ENCODE data around the gene ZNF608.

DNA sequence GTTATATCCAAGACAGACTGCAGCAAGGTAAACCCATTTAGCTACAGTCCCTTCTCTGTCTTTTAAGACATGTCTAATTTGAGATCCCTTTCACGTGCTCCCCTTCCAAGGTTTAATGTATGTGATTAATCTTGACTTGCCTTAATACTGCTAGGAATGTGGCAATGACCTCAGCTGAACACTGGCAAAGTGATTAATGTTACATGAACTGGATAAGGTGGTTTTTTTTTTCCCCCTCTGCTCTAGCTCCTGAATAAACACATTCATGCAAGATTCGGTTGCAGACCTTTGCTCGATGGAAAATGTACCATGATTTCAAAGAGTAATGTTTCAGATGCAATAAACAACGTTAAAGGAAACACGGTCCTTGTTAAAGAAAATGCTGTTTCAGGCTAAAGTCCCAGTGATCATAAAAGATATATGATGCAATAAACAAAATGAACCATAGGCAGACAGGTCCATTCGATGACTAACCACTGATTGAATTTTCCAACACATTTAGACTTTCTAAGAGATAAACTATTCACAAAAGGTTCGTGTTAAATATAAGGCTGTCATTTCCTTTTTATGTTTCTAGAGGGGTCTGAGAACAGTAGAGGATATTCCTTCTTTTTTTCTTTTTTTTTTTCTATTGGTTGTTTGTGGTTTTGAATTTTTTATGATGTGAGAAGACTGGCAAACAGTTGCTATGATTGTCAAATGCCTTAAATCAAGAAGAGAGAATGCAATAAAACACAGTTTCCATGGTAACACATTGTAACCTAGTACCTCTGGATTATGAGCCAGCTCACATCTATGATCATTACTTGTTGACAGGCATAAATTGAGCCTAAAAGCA, 44.7 kb upstream of the ZNF608 start:
- no peak for TF ChIP-seq POLR2A (IDR thresholded peaks at IDR 0.05)
- TF ChIP-seq, protein P1, sequence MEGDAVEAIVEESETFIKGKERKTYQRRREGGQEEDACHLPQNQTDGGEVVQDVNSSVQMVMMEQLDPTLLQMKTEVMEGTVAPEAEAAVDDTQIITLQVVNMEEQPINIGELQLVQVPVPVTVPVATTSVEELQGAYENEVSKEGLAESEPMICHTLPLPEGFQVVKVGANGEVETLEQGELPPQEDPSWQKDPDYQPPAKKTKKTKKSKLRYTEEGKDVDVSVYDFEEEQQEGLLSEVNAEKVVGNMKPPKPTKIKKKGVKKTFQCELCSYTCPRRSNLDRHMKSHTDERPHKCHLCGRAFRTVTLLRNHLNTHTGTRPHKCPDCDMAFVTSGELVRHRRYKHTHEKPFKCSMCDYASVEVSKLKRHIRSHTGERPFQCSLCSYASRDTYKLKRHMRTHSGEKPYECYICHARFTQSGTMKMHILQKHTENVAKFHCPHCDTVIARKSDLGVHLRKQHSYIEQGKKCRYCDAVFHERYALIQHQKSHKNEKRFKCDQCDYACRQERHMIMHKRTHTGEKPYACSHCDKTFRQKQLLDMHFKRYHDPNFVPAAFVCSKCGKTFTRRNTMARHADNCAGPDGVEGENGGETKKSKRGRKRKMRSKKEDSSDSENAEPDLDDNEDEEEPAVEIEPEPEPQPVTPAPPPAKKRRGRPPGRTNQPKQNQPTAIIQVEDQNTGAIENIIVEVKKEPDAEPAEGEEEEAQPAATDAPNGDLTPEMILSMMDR (IDR thresholded peaks at IDR 0.05), result no peak

Data from testis (tissue), 2 donors.